Stomach (tissue), 4 donors: ENCODE data around the gene ATP11A.

Source experiments
- POLR2A ChIP-seq, 4 donors: fragments of 450-650 bp; IDR thresholded peaks; one replicate each; pipeline ENCODE4 v1.6.1; 2016; ENCODE audit warnings: antibody characterized with exemption in 4 of 4, control low read depth in 2 of 4, mild to moderate bottlenecking in 1 of 4, moderate library complexity in 1 of 4
- POLR2AphosphoS5 ChIP-seq, 3 donors: sonication (generic); formaldehyde crosslinking; IDR thresholded peaks; one replicate each; pipeline ENCODE4 v1.6.1; 2016; ENCODE audit warnings: antibody characterized with exemption in 3 of 3

GRCh38 chr13:112831196-112831595, 141.4 kb downstream of the ATP11A start:
- TF ChIP-seq POLR2AphosphoS5 (IDR thresholded peaks at IDR 0.05) (no peak), POLR2A (IDR thresholded peaks at IDR 0.05) (no peak)
